Heart right ventricle (tissue), 16 donors: ENCODE results near the gene HSPB8. TPM values are rescaled to one million over a fixed set of nuclear protein-coding genes. Genes with fewer than 3 reads are reported as not detected.
A peak's percentile ranks its signal among the peaks of the same experiment; 100 is the strongest.

Experiments
- ATAC-seq, 8 donors: fragments of 200-7000 bp; cut with Tn5 transposase; one replicate each; pipeline ENCODE4 v1.9.1; 2020; ENCODE audit warnings: mild to moderate bottlenecking in 8 of 8, moderate library complexity in 8 of 8, moderate number of reproducible peaks in 1 of 8
- DNase-seq, 2 donors: peaks; one replicate each; pipeline ENCODE4 v3.0.0-alpha.2; 2020
- H3K27ac ChIP-seq, 10 donors: fragments of 200-600 bp; sonication (generic) in 2 of 10; one replicate each; pipeline versions ENCODE4 v1.5.0 to v1.8.0; 2020 to 2022; ENCODE audit warnings: mild to moderate bottlenecking in 3 of 10
- H3K27me3 ChIP-seq, 7 donors: fragments of 200-600 bp; one replicate each; pipeline ENCODE4 v1.8.0; 2021 to 2022; ENCODE audit warnings: mild to moderate bottlenecking in 2 of 7
- H3K36me3 ChIP-seq, 9 donors: fragments of 200-600 bp; sonication (generic) in 1 of 9; one replicate each; pipeline versions ENCODE4 v1.5.0 to v1.8.0; 2020 to 2022; ENCODE audit warnings: mild to moderate bottlenecking in 2 of 9
- H3K4me1 ChIP-seq, 9 donors: fragments of 200-600 bp; sonication (generic) in 1 of 9; one replicate each; pipeline versions ENCODE4 v1.5.0 to v1.8.0; 2020 to 2022; ENCODE audit warnings: mild to moderate bottlenecking in 4 of 9
- H3K4me3 ChIP-seq, 10 donors: fragments of 200-600 bp; sonication (generic) in 2 of 10; one replicate each; pipeline versions ENCODE4 v1.5.0 to v1.8.0; 2020 to 2022; ENCODE audit warnings: mild to moderate bottlenecking in 7 of 10, moderate library complexity in 2 of 10
- H3K9me3 ChIP-seq, 11 donors: fragments of 200-600 bp in 10 of 11; sonication (generic) in 2 of 11; one replicate each; pipeline versions ENCODE4 v1.5.0 to v1.8.0; 2013 to 2022; ENCODE audit warnings: mild to moderate bottlenecking in 2 of 11, control low read depth in 1 of 11, moderate library complexity in 1 of 11
- CTCF ChIP-seq, 9 donors: fragments of 200-600 bp; sonication (generic) in 2 of 9; IDR thresholded peaks; one replicate each; pipeline versions ENCODE4 v1.5.0 to v1.8.0; 2021 to 2022; ENCODE audit warnings: antibody characterized with exemption in 9 of 9, mild to moderate bottlenecking in 5 of 9, moderate library complexity in 1 of 9
- WGBS, 2 donors: extraction: QIAGEN DNeasy Blood & Tissue Kit; methylation state at CpG; one replicate each; pipeline ENCODE4 v1.1.7; 2013; ENCODE audit warnings: inconsistent platforms in 1 of 2; 5-methylcytosine and 5-hydroxymethylcytosine counted together
- intact Hi-C, 10 donors: fragments of 100-400 bp; cut with DNase I; formaldehyde crosslinking; loops; one replicate each; pipeline versions ENCODE4 v1.11.1 to v1.14.2; 2022
- polyA plus RNA-seq, 2 donors: library from polyadenylated mRNA; stranded (reverse); fragments of 200-250 nt; gene quantifications; one replicate each; pipeline ENCODE4 v1.2.3, GENCODE V29; 2013
- total RNA-seq, 10 donors: library from RNA; stranded (reverse); fragmentation: NEBNext Ultra II Directional in 3 of 10; extraction: Animal tissue kit (Norgen Biotek cat#: 25700) in 3 of 10; gene quantifications; one replicate each; pipeline versions ENCODE4 v1.2.1 to v1.2.4, GENCODE V29; 2021 to 2023
- donor health status: Arrhythmogenic right ventricular cardiomyopathy.
- donor health status: ischemic (EF 13 %, LVEDD 7.1; RV severe dilation, severe dysfunction).
- donor health status: healthy with polysubstance abuse.
- donor health status: DM: no; HTN: yes; CAD: no.
- donor health status: DM: no; HTN: no; CAD: no.
- donor health status: ischemic (EF 25% LVEDD 6.9; RV normal size, moderate dysfunction).
- donor health status: ischemic (EF 25% LVEDD 5.7; RV mildly dilated, moderate dysfunction).
- donor health status: healthy.
- donor health status: DM: yes; HTN: yes; CAD: no.
- donor health status: Ischemic cardiomyopathy.
- donor health status: ischemic (EF 35%, LVEDD 5.7; RV mildly dilated, moderate dysfunction).
- donor health status: nonischemic (EF 11% LVEDD 7.7; RV severe dilation, severe dysfunction).
- donor health status: DM: yes; HTN: yes; CAD: no.
- donor health status: PGD.
- donor health status: ischemic (EF 29% LVEDD 5.4; RV normal size, mild dysfunction).
- donor health status: nonischemic (EF 23%, LVEDD 6.1; RV moderate dilation, normal function).

Gene HSPB8
- total and polyA plus RNA-seq, 12 donors, result 250 to 720 (median 539) TPM

- ATAC-seq, result peak in 1 of 8 donors; percentile 16
- no peak for DNase-seq
- no peak overlapping the region for H3K4me3 ChIP-seq
- TF ChIP-seq CTCF (IDR thresholded peaks at IDR 0.05), result no peak
- no peak overlapping the region for H3K27ac ChIP-seq
- WGBS, 2 donors, result 80% methylated on average over 2 of the region's 2 CpGs
- H3K4me1 ChIP-seq, result no peaks in the 10 kb centered on the region
- no peaks in the 10 kb centered on the region for H3K36me3 ChIP-seq
- intact Hi-C loops, result no loop called here
- H3K27me3 ChIP-seq, result no peaks in the 10 kb centered on the region
- no peaks in the 10 kb centered on the region for H3K9me3 ChIP-seq
Measured at GRCh38 chr12:119229205-119229604, 50.5 kb downstream of the HSPB8 start.

GRCh38 chr12:119229837-119230236 is 51.1 kb downstream of the HSPB8 start:
- ATAC-seq, result peak in 7 of 8 donors; percentile 64 to 88 (median 80)
- no peaks in the 10 kb centered on the region for H3K27me3 ChIP-seq
- no peak for TF ChIP-seq CTCF (IDR thresholded peaks at IDR 0.05)
- 26 to 41% methylated on average over 9 of the region's 9 CpGs for WGBS, 2 donors
- DNase-seq, result peak; percentile 27 to 51
- H3K36me3 ChIP-seq, result no peaks in the 10 kb centered on the region
- intact Hi-C loops, result no loop called here
- no peaks in the 10 kb centered on the region for H3K4me1 ChIP-seq
- H3K9me3 ChIP-seq, result no peaks in the 10 kb centered on the region
- H3K4me3 ChIP-seq, result peak overlapping the region in 2 of 10 donors; percentile 13 to 30
- no peak overlapping the region for H3K27ac ChIP-seq

DNA sequence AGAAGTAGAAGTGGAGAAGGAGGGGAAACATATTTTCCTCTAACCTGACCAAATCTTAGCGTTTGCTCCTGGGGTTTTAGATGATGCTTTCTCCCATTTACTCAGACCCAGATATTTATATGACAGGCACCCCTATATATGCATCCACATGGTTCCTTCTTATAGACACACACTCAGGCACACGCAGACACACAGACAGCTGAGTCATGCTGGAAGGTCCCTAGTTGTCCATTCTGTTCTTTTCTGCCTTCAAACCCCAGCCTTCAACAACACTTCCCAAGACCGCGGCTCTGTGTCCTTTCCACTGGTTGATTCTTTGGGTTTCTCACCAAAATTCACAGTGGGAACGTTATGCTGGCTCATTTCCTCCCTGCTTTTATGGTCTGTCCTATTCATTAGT is 52.1 kb downstream of the HSPB8 start:
- no peaks in the 10 kb centered on the region for H3K27me3 ChIP-seq
- intact Hi-C loops, result no loop called here
- H3K4me1 ChIP-seq, result no peaks in the 10 kb centered on the region
- H3K27ac ChIP-seq, result no peak overlapping the region
- no peaks in the 10 kb centered on the region for H3K9me3 ChIP-seq
- ATAC-seq (no peak), DNase-seq (no peak)
- H3K4me3 ChIP-seq, result no peak overlapping the region
- H3K36me3 ChIP-seq, result no peaks in the 10 kb centered on the region
- WGBS, 2 donors, result 71 to 74% methylated on average over 5 of the region's 5 CpGs
- no peak for TF ChIP-seq CTCF (IDR thresholded peaks at IDR 0.05)

- no peaks in the 10 kb centered on the region for H3K4me1 ChIP-seq
- no peaks in the 10 kb centered on the region for H3K27me3 ChIP-seq
- WGBS, 2 donors, result 82 to 83% methylated on average over 4 of the region's 4 CpGs
- intact Hi-C loops, result no loop called here
- no peaks in the 10 kb centered on the region for H3K9me3 ChIP-seq
- no peak for TF ChIP-seq CTCF (IDR thresholded peaks at IDR 0.05)
- ATAC-seq (no peak), DNase-seq (no peak)
- no peak overlapping the region for H3K4me3 ChIP-seq
- no peaks in the 10 kb centered on the region for H3K36me3 ChIP-seq
- H3K27ac ChIP-seq, result no peak overlapping the region
Measured at GRCh38 chr12:119231774-119232173, 53.0 kb downstream of the HSPB8 start.
